ENCODE results near the gene SP1. TPM values are rescaled to one million over a fixed set of nuclear protein-coding genes. Genes with fewer than 3 reads are reported as not detected.

The SP1 gene
- 29.8 and 34.4 TPM in 2 replicates for total RNA-seq

DNA sequence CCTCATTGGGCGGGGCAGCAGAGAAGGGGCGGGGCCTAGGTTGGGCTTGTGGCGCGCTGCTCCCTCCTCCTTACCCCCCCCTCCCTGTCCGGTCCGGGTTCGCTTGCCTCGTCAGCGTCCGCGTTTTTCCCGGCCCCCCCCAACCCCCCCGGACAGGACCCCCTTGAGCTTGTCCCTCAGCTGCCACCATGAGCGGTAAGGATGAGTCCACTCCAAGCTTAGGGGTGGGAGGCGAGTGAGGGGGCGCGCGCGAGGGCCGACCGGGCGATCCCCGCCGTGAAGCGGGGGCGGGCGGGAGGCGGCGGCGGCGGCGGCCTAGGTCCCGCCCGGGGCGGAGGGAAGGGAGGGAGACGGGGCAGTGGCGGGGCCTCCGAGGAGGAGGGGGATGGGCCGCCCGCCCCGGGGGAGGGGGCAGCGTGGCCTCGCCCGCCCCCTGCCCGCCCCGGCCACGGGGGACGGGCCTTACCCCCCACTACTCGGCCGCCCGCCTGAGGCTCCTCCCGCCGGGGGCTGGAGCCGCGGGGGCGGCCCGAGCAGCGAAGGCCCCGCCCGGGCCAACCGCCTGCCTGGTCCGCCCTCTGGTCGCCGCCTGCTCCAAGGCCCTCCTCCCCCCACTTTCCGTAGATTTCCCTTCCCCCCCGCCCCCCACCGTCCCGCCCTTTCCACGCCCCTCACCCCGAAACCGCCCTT lies at the start of gene SP1:
Gene SP1, plus strand, starts transcription at position 73 of the 690 bp plus-strand sequence. Its CDS starts 116 bp downstream, at position 189.

DNA sequence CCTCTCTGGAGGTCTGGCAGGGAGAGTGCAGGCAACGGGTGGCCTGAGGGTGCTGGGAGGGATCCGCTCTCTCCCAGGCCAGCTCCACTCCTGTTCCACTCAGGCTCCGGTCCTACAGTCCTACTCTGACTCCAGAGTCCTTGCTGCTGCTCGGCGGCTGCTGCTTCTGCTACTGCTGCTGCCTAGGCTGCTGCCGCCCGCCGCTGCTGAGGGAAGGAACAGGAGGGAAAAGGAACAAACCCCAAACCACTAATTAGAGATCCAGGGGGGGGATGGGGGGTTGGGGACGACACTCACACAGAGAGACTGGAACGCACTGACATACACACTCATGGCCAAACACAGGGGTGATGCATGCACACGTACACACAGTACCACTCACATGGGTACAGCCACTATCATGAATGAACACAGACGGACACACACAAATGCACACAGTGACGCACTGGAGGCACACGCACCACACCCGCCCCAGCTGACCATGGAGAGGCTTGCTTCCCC lies 43.7 kb upstream of the SP1 start, which contains the start of gene SP7:
Gene SP7, minus strand, starts transcription at position 174 of the 501 bp plus-strand sequence. CDS start 708 bp downstream, outside the sequence.

DNA sequence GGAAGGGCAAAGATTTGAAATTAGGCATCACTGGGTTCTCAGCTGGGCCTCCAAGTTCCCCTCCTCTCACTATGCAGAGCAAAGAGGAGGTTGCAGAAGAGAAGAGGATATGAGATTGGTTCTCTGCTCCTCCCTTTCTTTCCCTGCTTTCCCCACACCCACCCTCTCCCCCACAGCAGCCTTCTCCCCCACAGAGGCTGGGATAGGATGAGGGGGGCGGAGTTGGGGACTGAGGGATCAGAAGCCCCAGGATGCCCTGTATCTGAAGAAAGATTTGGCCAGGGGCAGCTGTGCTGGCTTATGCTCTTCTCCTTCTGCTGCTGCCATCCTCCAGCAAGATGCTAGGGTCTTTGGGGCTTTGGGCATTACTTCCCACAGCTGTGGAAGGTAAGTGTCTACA lies 43.6 kb downstream of the SP1 start, which contains the start of gene AMHR2:
Gene AMHR2, plus strand, starts transcription at position 259 of the 400 bp plus-strand sequence. Its CDS starts 80 bp downstream, at position 339.

GRCh38 chr12:53441040-53441833 lies 61.3 kb downstream of the SP1 start, which contains the start of gene PRR13:
Gene PRR13, plus strand, starts transcription at chr12:53441734. Its CDS starts 981 bp downstream, at chr12:53442715.

GRCh38 chr12:53451661-53452158 lies 71.7 kb downstream of the SP1 start, which contains the start of gene PCBP2:
Gene PCBP2, plus strand, starts transcription at chr12:53452102. Its CDS starts 2,699 bp downstream, at chr12:53454801.

Other genes with a start within 250 kb of the SP1 start
- gene ZNF740, start 199.5 kb upstream of the SP1 start, total RNA-seq = 11.6 and 17.2 TPM in 2 replicates
- gene CSAD, start 199.3 kb upstream of the SP1 start, total RNA-seq = 11.7 and 12.2 TPM in 2 replicates
- 0.44 and 1.2 TPM in 2 replicates for gene ITGB7, start 172.9 kb upstream of the SP1 start, total RNA-seq
- 56.9 and 70.1 TPM in 2 replicates for gene RARG, start 148.0 kb upstream of the SP1 start, total RNA-seq
- 3.1 and 14.1 TPM in 2 replicates for gene ESPL1, start 111.9 kb upstream of the SP1 start, total RNA-seq
- gene PFDN5, start 84.6 kb upstream of the SP1 start, total RNA-seq = 480 and 613 TPM in 2 replicates
- gene MYG1, start 80.5 kb upstream of the SP1 start, total RNA-seq = 56.0 and 58.1 TPM in 2 replicates
- gene AAAS, start 58.6 kb upstream of the SP1 start, total RNA-seq = 48.0 and 54.5 TPM in 2 replicates
- not detected in 2 replicates for gene SP7, start 43.8 kb upstream of the SP1 start, total RNA-seq
- gene AMHR2, start 43.7 kb downstream of the SP1 start, total RNA-seq = not detected in 2 replicates
- gene PRR13, start 61.6 kb downstream of the SP1 start, total RNA-seq = 44.7 and 45.8 TPM in 2 replicates
- gene PCBP2, start 71.9 kb downstream of the SP1 start, total RNA-seq = 292 and 502 TPM in 2 replicates
- 43.6 and 61.9 TPM in 2 replicates for gene MAP3K12, start 119.3 kb downstream of the SP1 start, total RNA-seq
- gene TARBP2, start 121.1 kb downstream of the SP1 start, total RNA-seq = 46.1 and 47.0 TPM in 2 replicates
- gene NPFF, start 127.3 kb downstream of the SP1 start, total RNA-seq = not detected in 2 replicates
- 10.1 and 17.3 TPM in 2 replicates for gene ATF7, start 246.2 kb downstream of the SP1 start, total RNA-seq